Esophagus squamous epithelium (tissue), 4 donors: ENCODE measurements around the gene SLC38A11.

Experiments used
- POLR2A ChIP-seq, 4 donors: fragments of 450-650 bp; IDR thresholded peaks; one replicate each; pipeline ENCODE4 v1.6.1; 2017; ENCODE audit warnings: antibody characterized with exemption in 4 of 4, mild to moderate bottlenecking in 4 of 4, moderate library complexity in 3 of 4
- TF ChIP-seq, protein P1 (sequence below), 6 experiments: fragments of 450-650 bp in 4 of 6; fragments of 200-600 bp in 2 of 6; sonication (generic) in 2 of 6; IDR thresholded peaks; one replicate each; pipeline ENCODE4 v1.5.1; 2016 to 2019; ENCODE audit warnings: antibody characterized with exemption in 6 of 6, mild to moderate bottlenecking in 4 of 6, moderate library complexity in 4 of 6

- no peak for TF ChIP-seq POLR2A (IDR thresholded peaks at IDR 0.05)
- TF ChIP-seq, protein P1, sequence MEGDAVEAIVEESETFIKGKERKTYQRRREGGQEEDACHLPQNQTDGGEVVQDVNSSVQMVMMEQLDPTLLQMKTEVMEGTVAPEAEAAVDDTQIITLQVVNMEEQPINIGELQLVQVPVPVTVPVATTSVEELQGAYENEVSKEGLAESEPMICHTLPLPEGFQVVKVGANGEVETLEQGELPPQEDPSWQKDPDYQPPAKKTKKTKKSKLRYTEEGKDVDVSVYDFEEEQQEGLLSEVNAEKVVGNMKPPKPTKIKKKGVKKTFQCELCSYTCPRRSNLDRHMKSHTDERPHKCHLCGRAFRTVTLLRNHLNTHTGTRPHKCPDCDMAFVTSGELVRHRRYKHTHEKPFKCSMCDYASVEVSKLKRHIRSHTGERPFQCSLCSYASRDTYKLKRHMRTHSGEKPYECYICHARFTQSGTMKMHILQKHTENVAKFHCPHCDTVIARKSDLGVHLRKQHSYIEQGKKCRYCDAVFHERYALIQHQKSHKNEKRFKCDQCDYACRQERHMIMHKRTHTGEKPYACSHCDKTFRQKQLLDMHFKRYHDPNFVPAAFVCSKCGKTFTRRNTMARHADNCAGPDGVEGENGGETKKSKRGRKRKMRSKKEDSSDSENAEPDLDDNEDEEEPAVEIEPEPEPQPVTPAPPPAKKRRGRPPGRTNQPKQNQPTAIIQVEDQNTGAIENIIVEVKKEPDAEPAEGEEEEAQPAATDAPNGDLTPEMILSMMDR (IDR thresholded peaks at IDR 0.05): no peak
Measured at GRCh38 chr2:165002638-165003037, 47.3 kb upstream of the SLC38A11 start.
